Measurements from ENCODE around the gene SNED1.

The SNED1 gene

GRCh38 chr2:241105641-241106040, 107.2 kb downstream of the SNED1 start:
- DNase-seq (ENCODE audit: low read depth, low spot score) = no peak

DNA sequence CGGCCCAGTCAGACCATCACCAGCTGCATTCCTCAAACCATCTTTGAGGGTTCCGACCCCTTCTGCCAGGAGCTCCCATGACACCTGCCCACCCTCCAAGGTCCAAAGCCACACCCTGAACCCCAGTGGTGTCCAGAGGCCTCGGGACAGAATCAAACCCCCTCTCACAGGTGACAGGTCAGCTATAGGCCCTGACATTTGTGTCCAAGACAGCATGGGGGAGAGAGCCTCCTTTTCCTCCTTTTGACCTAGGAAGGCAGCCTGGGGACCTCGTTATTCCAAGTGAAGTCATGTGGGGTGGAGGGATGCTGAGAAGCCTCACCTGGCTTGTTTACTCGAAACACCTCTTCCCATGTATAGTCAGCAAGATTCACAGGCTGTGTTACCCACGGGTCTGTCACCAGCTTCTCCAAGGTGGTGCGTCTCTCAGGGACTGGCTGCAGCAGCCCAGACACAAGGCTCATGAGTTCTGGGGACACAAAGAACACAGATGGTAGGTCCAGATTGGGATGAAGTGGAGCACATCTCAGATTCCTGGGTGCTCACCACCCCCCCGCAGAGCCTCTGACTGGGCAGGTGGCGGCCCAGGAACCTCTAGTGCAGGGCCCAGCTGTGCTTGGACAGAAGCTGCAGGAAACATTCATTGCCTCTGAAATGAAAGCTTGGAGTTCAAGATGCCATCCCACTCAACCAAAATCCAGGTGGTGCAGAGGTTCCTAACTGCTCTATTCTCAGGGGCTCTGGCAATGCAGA, 108.8 kb downstream of the SNED1 start:
- Histone ChIP-seq H3K27ac (no peak overlapping the region), H3K4me3 (no peak overlapping the region), H3K9ac (ENCODE audit: insufficient read length) (no peak overlapping the region), H3K9me3 (ENCODE audit: low read depth, low read length) (no peaks in the 10 kb centered on the region), H3K36me3 (ENCODE audit: insufficient read depth, low read length) (no peaks in the 10 kb centered on the region; the same call in 1 of the 2 replicates)
- no peak for TF ChIP-seq FOXP2 (optimal IDR thresholded peaks at IDR 0.05; ENCODE audit: control extremely low read depth, extremely low read length, insufficient read depth)
- no peak for TF ChIP-seq EZH2 (IDR thresholded peaks at IDR 0.05)
- TF ChIP-seq POLR2AphosphoS5 (IDR thresholded peaks at IDR 0.05; ENCODE audit: borderline replicate concordance, low read depth, low read length) = no peak
- DNase-seq (ENCODE audit: low read depth, low spot score) = no peak

More at GRCh38 chr2:241105641-241106040, 107.2 kb downstream of the SNED1 start:
- Histone ChIP-seq H3K27ac (no peak overlapping the region), H3K36me3 (ENCODE audit: insufficient read depth, low read length) (no peaks in the 10 kb centered on the region; the same call in 1 of the 2 replicates), H3K9ac (ENCODE audit: insufficient read length) (no peak overlapping the region), H3K9me3 (ENCODE audit: low read depth, low read length) (no peaks in the 10 kb centered on the region), H3K4me3 (no peak overlapping the region)
- TF ChIP-seq POLR2AphosphoS5 (IDR thresholded peaks at IDR 0.05; ENCODE audit: borderline replicate concordance, low read depth, low read length) (no peak), EZH2 (IDR thresholded peaks at IDR 0.05) (no peak), FOXP2 (optimal IDR thresholded peaks at IDR 0.05; ENCODE audit: control extremely low read depth, extremely low read length, insufficient read depth) (no peak)

- H3K9ac ChIP-seq (ENCODE audit: insufficient read length) = no peak overlapping the region
- no peaks in the 10 kb centered on the region for H3K9me3 ChIP-seq (ENCODE audit: low read depth, low read length)
- H3K36me3 ChIP-seq (ENCODE audit: insufficient read depth, low read length) = no peaks in the 10 kb centered on the region; the same call in 1 of the 2 replicates
- no peak overlapping the region for H3K4me3 ChIP-seq
- H3K27ac ChIP-seq = no peak overlapping the region
- DNase-seq (ENCODE audit: low read depth, low spot score) = no peak
- TF ChIP-seq FOXP2 (optimal IDR thresholded peaks at IDR 0.05; ENCODE audit: control extremely low read depth, extremely low read length, insufficient read depth) (no peak), POLR2AphosphoS5 (IDR thresholded peaks at IDR 0.05; ENCODE audit: borderline replicate concordance, low read depth, low read length) (no peak)
Observed at GRCh38 chr2:241108271-241109209, 110.1 kb downstream of the SNED1 start.

DNA sequence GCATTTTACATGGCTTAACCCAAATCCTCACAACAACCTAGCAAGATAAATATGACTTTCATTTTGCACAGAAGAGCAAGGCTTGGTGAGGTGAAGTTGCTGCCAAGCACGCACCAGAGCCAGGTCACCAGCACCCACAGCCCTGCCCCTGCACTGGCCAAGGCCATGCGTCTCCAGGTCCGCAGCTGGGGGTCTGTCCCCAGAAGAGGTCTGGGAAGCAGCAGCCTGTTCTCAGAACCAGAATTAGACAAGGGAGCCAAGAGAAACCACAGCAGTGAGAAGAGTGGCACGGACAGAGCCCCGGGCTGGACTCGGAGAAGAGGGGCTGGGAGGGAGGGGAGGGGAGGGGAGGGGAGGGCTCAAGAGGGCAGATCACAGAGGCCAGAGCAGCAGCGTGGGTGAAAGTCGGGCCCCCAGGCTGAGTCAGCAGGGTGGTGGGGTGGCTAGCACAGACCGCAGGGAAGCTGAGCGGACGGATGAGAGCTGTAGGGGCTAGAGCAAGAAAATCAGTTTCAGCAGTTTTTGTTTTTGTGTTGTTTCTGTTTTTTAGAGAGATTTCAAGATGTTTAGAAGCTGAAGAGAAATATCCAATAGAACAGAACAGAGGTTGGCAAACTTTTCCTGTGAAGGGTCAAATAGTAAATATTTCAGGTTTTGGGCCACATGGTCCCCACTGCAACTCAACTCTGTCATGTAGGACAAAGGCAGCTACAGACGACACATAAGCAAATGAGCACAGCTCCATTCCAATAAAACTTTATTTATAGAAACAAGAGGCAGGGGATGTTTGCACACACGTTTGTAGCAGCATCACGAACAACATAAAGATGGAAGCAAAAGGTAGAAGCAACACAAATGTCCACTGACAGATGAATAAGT, 111.0 kb downstream of the SNED1 start:
- no peaks in the 10 kb centered on the region; the same call in 1 of the 2 replicates for H3K36me3 ChIP-seq (ENCODE audit: insufficient read depth, low read length)
- no peak overlapping the region for H3K9ac ChIP-seq (ENCODE audit: insufficient read length)
- H3K27ac ChIP-seq = no peak overlapping the region
- DNase-seq (ENCODE audit: low read depth, low spot score) = no peak
- no peak overlapping the region for H3K4me3 ChIP-seq
- TF ChIP-seq FOXP2 (optimal IDR thresholded peaks at IDR 0.05; ENCODE audit: control extremely low read depth, extremely low read length, insufficient read depth) (no peak), POLR2AphosphoS5 (IDR thresholded peaks at IDR 0.05; ENCODE audit: borderline replicate concordance, low read depth, low read length) (no peak), EZH2 (IDR thresholded peaks at IDR 0.05) (no peak)
- H3K9me3 ChIP-seq (ENCODE audit: low read depth, low read length) = no peaks in the 10 kb centered on the region

DNA sequence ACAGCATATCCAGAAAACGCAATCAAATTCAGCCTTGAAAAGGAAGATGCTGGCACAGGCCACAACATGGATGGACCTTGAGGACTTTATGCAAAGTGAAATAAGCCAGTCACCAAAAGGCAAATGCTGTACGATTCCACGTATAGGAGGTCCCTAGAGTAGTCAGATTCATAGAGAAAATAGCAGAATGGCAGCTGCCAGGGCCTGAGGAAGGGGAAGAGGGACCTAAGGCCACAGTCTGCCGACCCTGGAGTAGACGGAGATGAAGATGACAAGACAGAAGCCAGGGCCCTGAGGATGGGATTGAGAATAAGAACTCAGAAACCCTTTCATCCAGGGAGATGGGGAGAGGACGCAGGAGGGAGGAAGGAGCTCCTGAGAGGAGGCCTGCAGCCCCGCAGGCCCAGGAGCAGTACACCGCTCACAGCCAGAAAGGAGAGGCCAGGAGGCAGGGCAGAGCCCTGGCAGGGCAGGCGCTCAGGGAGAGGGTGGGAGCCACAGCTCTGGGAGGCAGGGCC, 111.7 kb downstream of the SNED1 start:
- H3K36me3 ChIP-seq (ENCODE audit: insufficient read depth, low read length) = no peaks in the 10 kb centered on the region; the same call in 1 of the 2 replicates
- no peaks in the 10 kb centered on the region for H3K9me3 ChIP-seq (ENCODE audit: low read depth, low read length)
- DNase-seq (ENCODE audit: low read depth, low spot score) = no peak
- no peak overlapping the region for H3K27ac ChIP-seq
- TF ChIP-seq POLR2AphosphoS5 (IDR thresholded peaks at IDR 0.05; ENCODE audit: borderline replicate concordance, low read depth, low read length) = no peak
- TF ChIP-seq EZH2 (IDR thresholded peaks at IDR 0.05) = no peak
- TF ChIP-seq FOXP2 (optimal IDR thresholded peaks at IDR 0.05; ENCODE audit: control extremely low read depth, extremely low read length, insufficient read depth) = no peak
- H3K9ac ChIP-seq (ENCODE audit: insufficient read length) = no peak overlapping the region
- H3K4me3 ChIP-seq = no peak overlapping the region

DNA sequence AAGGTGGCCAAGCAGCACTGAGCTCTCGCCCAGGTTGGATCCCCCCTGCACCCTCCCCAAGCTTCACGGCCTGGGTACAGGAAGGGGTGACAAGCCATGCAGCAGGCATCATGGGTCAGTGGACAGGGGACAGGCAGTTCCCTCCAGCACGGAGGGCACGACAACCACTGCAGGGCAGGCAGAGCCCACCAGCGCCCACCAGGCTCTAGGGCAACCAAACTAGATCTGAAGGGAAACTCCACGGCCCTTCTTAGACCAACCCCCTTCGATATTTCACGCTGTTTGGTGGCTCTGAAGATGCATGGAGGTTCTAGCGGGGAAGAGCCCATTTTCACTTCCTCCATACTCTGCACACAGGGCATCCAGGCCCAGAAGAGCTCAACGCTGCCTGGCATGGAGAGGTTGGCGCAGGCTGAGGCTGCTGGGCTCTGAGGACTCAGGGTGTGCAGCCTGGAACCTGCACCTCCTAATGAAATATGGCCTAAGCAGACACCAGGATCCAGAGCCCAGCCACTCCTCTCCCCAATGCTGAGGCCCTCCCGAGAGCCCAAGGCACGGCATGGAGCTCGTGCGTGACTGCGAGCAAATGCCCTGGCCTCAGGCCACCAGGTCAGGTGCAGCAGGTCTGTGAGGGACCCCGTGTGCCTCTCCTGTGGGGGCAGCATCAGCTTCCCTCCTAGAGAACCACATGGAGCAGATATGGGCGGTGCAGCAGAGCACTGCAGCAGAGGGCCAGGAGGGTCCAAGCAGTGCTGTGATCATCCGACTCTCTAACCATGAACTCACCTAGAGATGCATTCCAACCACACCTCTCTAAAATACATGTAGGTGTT, 112.4 kb downstream of the SNED1 start:
- Histone ChIP-seq H3K4me3 (no peak overlapping the region), H3K9ac (ENCODE audit: insufficient read length) (no peak overlapping the region), H3K36me3 (ENCODE audit: insufficient read depth, low read length) (no peaks in the 10 kb centered on the region; the same call in 1 of the 2 replicates), H3K9me3 (ENCODE audit: low read depth, low read length) (no peaks in the 10 kb centered on the region), H3K27ac (no peak overlapping the region)
- TF ChIP-seq EZH2 (IDR thresholded peaks at IDR 0.05) = no peak
- TF ChIP-seq FOXP2 (optimal IDR thresholded peaks at IDR 0.05; ENCODE audit: control extremely low read depth, extremely low read length, insufficient read depth) = no peak
- no peak for TF ChIP-seq POLR2AphosphoS5 (IDR thresholded peaks at IDR 0.05; ENCODE audit: borderline replicate concordance, low read depth, low read length)
- no peak for DNase-seq (ENCODE audit: low read depth, low spot score)

DNA sequence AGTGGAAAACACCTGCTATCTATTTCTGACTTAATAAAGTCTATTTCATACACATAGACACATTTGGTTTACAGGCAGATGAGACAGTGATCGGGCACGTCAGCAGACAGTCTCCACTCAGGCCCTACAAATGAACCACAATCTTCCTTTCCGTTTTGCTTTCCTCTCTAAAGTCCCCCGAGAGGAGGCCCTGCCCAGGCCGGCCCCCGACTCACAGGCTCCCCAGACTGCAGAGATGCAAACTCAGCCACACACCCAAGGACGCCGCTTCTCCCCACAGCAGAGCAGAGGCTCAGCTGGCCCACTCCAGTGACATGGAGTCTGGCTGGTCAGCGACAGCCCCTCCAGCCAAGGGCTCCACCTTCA, 113.0 kb downstream of the SNED1 start:
- no peak overlapping the region for H3K9ac ChIP-seq (ENCODE audit: insufficient read length)
- DNase-seq (ENCODE audit: low read depth, low spot score) = no peak
- H3K27ac ChIP-seq = no peak overlapping the region
- no peak for TF ChIP-seq POLR2AphosphoS5 (IDR thresholded peaks at IDR 0.05; ENCODE audit: borderline replicate concordance, low read depth, low read length)
- no peak for TF ChIP-seq FOXP2 (optimal IDR thresholded peaks at IDR 0.05; ENCODE audit: control extremely low read depth, extremely low read length, insufficient read depth)
- no peak for TF ChIP-seq EZH2 (IDR thresholded peaks at IDR 0.05)
- H3K4me3 ChIP-seq = no peak overlapping the region
- H3K9me3 ChIP-seq (ENCODE audit: low read depth, low read length) = no peaks in the 10 kb centered on the region
- H3K36me3 ChIP-seq (ENCODE audit: insufficient read depth, low read length) = no peaks in the 10 kb centered on the region; the same call in 1 of the 2 replicates
